NCI-H1105 (cell line): ENCODE measurements around the gene STOML3.

ENCODE experiments used
- DNase-seq: peaks from one replicate; lab custom pipeline; 2025; lab: John Stamatoyannopoulos, UW

Gene STOML3

DNA sequence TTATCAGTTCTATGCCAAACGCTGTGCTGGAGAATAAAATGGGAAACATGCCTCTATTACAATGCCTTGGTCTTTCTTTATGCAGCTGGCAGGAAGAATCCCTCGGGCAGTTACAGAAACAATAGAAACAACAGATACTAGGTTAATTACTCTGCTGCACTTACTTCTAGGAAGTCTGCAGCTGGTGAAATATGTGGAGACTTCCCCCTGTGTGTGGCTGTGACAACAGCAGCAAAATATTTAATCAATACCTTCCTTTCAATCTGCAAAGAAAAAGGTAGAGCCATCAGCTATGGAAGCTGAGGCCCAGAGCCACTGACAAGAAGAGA, 9.9 kb downstream of the STOML3 start:
- no peak for DNase-seq

DNA sequence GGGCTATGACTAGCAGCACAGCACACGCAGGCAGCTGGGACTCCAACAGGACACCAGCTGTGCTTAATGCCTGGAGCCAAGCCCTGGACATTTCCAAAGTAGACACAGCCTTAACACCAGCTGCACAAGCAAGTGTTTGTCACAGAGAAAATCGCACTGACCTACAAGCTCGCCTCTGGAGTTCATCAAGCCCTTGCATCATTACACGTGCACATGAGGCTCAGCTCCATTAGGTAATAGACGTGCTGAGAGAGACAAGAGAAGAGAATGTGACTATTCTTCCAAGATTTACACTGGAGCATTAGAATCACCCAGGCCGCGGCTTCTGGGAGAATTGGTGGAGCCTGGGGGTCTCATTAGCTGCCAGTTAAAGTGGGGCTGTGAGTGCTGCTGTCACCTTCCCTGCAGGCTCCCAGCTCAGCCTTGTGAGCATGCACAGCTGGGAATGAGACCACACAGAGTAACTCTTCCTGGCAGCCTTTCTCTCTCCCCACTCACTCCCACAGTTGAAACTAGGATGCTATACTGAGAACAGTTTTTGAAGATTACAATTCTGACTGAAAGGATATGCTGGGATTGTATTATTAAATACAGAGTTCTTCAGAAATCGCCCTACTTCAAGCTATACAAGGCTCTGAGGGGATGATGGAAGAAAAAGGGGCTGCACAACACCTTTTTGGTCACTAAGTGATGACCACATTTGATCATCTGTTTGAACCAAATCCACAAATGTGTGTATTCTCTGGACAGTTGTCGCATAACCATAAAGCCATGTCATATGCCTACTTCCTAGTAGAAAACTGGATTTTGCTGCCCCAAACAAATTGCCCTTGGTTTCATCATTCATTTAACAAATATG, 10.5 kb downstream of the STOML3 start:
- no peak for DNase-seq

DNA sequence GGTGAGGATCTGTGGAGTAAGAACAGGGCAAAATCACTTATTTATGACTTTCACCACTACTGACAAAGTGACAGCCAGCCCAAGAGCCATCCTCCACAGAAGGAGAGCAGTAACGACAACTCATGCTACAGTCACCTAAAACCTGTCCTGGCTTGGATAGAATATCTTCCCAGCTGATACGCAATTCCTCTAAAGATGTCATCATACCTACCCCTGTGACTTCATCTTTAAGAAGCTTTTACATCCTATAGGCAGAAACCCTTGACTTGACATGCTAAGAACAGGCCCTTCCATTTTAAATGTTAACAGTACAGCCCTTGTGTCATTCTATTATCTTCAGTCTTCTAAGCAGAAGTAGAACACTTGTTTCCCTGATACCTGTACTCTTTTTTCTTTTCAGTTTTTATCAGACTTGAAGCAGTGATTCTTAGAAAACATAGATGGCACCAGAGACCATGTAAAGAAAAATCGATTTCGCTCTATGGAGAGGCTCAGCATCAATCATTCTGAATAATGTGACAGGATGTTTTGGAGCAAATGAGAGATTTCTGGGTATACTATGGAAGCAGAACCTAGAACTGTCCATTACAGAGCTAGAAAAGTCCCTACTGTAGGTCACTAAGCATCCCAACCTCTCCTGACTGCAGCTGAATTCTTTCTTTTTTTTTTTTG, 20.1 kb downstream of the STOML3 start:
- no peak for DNase-seq

DNA sequence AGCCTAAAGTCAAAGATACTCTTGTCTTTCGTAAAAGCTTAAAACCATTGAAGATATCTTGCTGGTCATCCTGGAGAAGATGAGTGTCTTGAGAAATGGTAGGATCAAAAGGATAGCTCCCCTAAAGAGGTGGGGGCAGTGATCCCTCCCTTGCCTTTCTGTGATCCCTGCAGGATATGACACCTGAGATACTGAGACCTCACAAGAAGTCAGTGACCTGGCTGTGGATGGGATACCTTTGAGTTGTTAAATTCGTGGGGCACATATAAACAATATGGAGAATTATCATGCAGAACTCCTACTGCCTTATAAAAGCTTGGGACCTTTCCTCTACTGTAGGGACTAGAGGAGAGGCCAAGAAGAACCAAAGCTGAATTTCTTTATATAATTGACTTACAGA, 21.4 kb downstream of the STOML3 start:
- DNase-seq = no peak

DNA sequence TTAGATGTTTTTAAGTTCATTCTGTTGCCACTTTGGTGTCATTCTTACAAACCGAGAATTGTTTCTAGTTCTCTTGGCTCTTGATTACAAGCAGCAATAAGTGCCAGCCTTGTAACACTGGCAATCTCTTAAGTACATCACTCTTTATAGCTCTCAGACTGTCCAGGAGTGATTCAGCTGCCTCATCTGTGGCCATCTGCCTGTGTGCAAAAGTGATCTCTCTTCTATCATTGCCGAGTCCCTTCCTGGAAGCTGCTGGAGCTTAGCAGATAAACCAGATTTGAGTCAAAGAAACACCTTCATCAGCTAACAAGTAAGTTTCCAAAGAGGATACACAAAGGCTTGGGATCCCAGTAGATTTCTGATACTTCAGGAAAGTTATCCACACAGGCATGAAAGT, 23.2 kb downstream of the STOML3 start:
- no peak for DNase-seq

DNA sequence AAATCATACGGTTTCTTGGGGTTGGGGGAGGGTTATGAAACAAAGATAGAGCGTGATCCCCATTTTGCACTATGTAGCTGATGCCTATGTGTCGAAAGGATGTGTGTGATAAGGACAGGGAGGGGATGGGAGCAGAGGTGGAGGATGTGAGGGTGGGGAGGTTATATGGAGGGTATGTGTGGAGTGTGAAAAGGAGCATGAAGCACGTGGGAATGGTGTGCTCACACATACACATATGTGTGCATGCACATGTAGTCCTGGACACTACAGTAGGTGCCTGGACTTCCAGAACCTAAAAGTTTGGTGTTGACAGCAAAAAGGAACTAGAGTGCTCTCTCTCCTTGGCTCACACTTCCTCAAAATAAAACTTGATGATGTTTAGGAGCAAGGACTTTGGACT, 25.4 kb downstream of the STOML3 start:
- DNase-seq = no peak

DNA sequence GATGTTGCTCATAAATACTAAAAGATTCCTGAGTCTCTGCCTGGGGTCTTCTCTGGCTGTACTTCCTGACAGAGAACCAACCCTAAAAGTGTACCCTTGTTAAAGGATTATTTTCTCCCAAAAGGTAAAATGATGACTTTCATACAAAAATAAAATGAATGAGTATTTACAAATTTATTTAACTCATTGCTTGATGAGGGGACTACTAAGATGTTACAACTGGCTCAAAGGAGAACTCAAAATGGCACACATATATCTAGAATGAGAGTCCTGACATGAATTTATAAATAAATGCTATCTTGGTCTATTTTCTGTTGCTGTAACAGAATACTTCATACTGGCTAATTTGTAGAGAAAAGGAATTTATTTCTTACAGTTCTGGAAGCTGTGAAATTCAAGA, 30.5 kb downstream of the STOML3 start:
- no peak for DNase-seq

DNA sequence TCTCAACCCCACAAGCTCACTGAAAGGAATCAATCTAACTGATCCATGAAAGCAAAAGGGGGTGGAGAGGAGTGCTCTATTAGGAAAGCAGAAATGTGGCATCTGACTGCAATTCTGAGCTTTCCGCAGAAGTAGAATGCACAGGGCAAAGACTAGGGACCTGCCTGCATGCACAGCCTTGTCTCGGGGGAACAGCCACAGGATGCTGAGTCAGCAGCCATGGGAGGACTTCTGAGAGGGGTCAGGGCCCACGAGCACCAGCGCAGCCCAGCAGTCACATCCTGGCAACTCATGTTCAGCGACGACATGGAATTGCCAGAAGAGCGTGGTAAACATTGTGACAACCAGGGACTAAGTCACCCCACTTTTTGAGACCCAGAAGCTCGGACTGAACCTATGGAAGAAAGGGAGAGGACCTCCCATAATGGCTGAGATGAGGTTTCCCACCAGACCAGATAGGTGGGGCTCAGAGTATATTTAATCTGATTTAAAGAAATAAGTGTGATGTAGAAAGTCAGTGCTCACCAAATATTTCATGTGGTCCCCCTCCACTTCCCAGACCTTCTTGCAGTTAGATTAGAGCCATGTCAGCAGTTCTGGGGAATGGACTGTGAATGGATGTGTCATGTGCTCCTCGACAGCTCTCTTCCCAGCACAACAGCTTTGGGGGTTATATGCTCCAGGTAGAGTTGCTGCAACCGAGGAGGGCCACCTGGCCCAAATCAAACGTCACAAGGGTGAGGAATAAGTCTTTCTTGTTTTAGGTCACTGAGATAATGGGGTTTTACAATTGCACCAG, 32.6 kb downstream of the STOML3 start:
- no peak for DNase-seq

DNA sequence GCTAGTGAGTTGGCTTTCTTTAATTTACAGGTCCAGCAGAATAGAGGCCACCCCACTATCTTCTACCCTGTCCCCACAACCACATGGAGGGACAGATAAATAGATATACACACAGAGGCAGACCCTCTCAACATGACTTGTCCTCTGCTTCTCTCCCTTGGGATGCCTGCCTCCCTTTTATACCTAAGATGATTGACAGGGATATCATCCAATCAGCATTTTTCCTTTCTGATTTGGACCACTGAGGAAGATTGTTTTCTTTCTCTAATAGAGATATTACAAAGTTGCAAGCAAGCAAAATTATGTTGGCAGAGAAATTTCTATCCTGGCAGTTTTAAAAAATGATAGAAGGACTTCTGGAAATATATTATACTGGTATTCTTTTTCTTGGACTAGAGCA, 35.8 kb downstream of the STOML3 start:
- DNase-seq = no peak

DNA sequence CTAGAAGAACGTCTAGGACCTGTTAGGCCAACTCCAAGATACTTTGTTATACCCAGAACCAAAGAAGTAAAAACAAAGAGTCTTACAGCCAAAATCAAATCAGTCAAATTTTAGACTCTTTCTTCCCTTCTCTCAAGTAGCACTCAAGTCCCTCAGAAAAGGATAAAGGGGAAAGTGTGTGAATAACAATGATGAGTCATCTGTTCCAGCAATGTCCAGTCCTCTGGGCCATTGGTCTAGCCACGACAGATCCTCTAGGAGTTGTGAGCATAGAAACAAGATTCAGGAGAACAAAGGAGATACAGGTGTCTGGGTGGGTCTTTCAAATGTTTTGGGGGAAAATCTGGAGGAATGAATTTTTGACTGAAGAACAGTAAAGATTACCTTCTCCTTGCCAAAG, 36.3 kb downstream of the STOML3 start:
- DNase-seq = no peak

DNA sequence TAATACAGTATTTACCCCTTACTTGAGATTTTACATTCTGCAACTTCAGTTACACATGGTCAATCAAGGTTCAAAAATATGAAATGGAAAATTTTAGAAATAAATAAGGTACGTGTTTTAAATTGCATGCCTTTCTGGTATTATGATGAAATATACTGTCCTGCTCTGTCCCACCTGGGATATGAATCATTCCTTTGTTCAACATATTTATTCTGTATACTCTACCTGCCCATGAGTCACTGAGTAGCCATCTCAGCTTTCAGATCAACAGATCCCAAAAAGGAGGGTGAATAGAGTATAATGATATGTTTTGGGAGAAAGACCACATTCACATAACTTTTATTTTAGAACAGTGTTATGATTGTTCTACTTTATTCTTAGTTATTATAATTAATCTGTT, 37.8 kb downstream of the STOML3 start:
- DNase-seq = no peak

DNA sequence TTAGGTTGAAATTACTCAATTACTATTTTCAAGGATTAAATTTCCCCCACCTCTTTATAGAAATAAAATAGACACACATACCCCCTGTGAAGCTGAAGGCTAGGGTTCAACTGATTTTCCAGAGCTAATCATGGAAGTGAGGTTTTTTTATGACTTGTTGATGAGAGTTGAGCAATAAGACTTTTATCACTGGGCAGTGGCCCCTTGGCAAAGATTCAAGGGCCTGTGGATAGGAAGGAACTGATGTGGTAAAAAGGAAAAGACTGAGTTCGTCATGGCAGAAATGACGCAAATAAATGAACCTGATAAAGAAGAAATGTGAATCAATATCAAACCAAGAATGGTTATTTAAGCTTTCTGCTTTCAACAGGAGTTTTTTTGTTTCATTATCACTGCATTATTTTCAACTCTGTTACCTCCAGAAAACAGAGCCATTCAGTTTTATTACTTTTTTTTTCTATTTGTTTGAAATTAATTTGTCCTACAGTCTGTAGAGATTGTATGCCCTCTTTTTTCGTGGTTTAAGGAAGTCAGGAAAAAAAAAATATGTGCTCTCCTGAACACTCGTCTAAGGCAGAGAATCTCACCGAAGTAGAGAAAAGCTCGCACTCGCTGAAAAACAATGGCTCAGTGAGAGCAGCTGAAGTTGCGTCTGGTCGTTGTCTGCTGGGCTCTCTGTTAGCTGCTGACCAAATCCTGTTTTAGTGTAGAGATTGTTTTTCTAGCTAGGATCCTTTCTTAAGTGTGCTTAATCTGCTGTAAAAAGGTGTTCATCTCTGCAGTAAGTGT, 38.9 kb downstream of the STOML3 start:
- no peak for DNase-seq

DNA sequence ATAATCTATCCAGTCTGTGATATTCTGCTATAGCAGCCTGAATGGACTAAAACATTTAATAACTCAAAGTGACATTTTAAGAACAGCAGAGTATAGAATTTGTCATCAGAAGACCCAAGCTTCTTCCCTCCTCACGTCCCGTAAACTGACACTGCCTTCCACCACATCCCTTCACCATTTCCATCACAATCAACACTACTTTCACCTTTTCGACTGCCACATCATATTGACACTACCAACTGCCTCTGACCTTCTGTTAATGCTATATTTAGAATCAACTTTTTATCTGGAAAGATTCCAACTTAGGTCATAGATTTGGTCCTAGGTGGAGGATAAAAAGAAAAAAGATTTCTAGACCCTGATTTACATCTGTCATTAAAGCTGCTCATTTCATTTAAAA, 39.6 kb downstream of the STOML3 start:
- no peak for DNase-seq

DNA sequence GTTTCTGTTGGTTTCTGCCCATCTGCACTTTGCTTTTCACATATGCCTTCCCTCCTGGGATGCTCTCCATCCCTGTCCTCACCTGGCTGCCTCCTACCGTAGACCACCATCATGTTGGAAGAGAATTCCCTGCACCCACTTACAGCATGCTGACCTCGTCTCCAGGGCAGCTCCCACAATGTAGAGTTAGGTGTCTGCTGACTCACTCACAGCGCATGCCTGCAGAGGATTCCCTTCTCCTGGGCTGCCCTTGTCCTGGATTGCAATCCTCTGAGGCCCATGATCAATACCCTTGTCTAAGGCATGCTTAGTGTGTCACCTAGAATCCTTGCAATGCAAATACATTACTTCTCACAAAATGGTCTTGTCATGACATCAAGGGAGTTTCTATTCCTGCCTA, 43.6 kb downstream of the STOML3 start:
- DNase-seq = no peak

DNA sequence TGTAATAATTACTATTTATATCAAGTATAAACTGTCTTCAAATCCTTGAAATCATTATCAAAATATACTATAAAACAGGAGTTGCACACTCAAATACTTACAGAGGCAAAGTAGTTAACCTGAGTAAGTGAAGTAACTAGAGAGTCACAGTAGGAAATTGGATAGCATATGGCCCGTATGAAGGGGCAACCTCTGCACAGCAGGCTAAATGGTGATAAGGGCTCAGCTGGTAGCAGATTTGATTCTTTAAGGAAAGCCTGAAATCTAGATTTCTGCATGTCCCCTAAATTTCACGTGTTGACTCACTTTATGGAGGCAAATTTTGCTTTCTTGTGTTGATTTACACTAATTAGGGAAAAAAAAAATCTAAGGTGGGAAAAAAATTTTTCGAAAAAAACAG, 46.4 kb downstream of the STOML3 start:
- no peak for DNase-seq

DNA sequence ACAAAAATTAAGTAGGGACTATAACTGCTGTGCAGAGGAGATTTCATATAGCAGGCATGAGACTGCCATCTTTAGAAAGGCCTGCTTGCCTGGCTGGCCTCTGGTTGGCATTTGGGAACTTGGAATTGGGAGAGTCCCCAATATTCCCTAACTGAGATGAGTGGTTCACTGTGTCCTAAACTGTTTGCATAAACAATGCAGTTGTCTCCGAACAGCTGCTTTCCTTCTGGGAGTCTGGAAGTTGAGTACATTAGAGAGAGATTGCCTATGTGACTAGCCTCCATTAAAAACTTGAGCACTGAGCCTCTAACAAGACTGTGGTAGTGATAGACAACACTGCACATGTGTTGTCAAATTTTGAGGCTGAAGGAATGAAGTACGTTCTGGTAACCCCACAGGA, 47.4 kb downstream of the STOML3 start:
- no peak for DNase-seq

DNA sequence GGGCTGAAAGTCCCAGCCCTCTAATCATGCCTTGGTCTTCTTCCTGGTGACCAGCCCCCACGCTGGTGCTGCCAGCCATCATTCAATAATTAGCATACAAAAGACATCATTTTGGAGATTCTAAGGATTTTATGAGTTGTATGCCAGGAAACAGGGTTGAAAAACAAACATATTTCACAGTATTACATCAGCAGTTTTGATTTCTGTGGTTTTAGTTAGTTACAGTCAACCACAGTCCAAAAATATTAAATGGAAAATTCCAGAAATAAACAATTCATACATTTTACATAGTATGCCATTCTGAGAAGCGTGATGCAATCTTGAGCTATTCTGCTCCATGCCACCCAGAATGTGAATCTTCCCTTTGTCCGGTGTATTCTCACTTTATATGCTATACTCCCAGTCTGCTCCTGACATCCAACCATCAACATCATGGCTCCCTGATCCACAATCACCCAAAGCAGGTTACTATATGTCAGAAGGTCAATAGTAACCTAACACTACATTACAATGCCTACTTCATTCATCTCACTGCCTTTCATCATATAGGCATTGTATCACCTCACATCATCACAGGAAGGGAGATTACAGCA, 49.2 kb downstream of the STOML3 start:
- DNase-seq = no peak

DNA sequence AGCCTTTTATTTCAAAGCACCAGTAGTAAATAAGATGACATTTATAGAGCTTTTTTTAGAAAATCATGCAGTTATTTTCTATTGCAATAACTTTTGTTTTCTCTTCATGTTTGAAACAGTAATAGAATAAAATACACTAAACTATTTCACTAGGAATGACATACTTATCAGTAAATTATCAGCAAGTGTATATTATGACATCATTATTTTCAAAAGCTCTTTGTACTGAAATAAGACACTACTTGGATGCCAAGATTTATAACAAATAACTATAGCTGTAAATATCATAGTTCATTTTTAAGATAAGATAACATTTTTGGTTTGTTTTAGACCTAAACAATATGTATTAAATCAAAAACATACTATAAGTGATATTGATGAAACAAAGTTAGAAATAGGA, 56.8 kb downstream of the STOML3 start:
- no peak for DNase-seq

DNA sequence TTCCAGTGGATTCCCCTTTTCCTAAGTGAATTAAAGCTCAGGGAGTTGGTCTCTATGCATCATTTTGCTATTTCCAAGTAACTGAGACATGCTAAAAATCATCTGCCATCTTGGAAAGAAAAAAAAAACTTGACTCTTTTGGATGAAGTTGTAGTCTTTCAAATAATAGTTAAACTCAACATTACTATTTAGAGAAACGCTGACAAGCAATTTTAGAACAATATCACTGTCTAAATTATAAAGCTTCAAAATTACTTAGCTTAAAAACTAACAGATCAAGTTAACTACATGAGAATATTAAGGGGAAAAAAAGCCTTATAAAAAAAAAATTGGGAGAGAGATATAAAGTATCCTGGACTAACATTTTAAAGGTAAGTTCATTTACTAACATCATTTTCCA, 68.5 kb downstream of the STOML3 start:
- DNase-seq = no peak

DNA sequence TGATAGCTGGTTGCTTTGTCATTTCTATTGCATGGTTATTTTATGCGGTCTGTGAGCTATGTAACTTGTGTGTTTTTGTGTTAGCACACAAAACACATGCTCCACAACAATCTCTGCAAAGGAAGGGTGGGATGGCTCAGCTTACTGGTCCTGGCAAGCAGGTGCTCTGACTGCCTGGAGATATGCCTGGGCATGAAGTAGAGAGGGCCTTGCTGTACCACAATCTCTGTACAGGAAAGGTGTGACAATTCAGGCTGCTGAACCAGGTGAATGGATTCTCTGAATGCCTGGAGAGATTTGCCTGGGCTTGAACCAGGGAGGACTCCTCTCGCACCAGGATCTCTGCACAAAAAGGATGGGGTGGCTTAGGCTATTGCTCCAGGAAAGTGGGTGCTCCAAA, 69.5 kb downstream of the STOML3 start:
- DNase-seq = no peak
